DND-41 (cell line): ENCODE data around the gene MAML3.

Experiments used
- ATAC-seq: fragments of 200-7000 bp; cut with Tn5 transposase; 3 replicates; pipeline ENCODE4 v1.9.1; 2021; ENCODE audit warnings: low read depth; ENCODE audit not compliant: insufficient read depth
- DNase-seq: peaks from one replicate; pipeline ENCODE4 v3.0.0-alpha.2; 2020
- H2AFZ ChIP-seq: 2 replicates; pipeline ENCODE4 v1.6.0; 2012; ENCODE audit warnings: low read depth, low read length
- H3K27ac ChIP-seq: 2 replicates; pipeline ENCODE4 v1.5.1; 2012; ENCODE audit warnings: low read length, inconsistent platforms
- H3K27me3 ChIP-seq: fragments of 200-600 bp; sonication (generic); 2 replicates; pipeline ENCODE4 v1.6.0; 2012; ENCODE audit warnings: low read length, mild to moderate bottlenecking, inconsistent platforms; ENCODE audit not compliant: insufficient read depth, poor library complexity
- H3K36me3 ChIP-seq: 2 replicates; pipeline ENCODE4 v1.5.1; 2012; ENCODE audit warnings: low read length, inconsistent platforms; ENCODE audit not compliant: insufficient read depth
- H3K4me1 ChIP-seq: 2 replicates; pipeline ENCODE4 v1.5.1; 2012; ENCODE audit warnings: mild to moderate bottlenecking, low read length; ENCODE audit not compliant: insufficient read depth
- H3K4me2 ChIP-seq: 2 replicates; pipeline ENCODE4 v1.6.0; 2012; ENCODE audit warnings: mild to moderate bottlenecking, moderate library complexity, low read length, inconsistent platforms; ENCODE audit not compliant: insufficient read depth
- H3K4me3 ChIP-seq, 2 experiments: fragments of 200-600 bp in 1 of 2; shearing (Covaris generic) in 1 of 2; 2 replicates each; pipeline ENCODE4 v1.5.1; 2012 to 2016; ENCODE audit warnings: inconsistent platforms in 2 of 2, low read length in 2 of 2, mild to moderate bottlenecking in 2 of 2, low read depth in 1 of 2, moderate library complexity in 1 of 2
- H3K79me2 ChIP-seq: 2 replicates; pipeline ENCODE4 v1.6.0; 2012; ENCODE audit warnings: low read length, inconsistent platforms; ENCODE audit not compliant: insufficient read depth
- H3K9ac ChIP-seq: 2 replicates; pipeline ENCODE4 v1.6.0; 2012; ENCODE audit warnings: low read depth, mild to moderate bottlenecking, inconsistent platforms, low read length, moderate library complexity
- H3K9me3 ChIP-seq: 2 replicates; pipeline ENCODE4 v1.5.1; 2012; ENCODE audit warnings: low read length, moderate library complexity, mild to moderate bottlenecking, inconsistent platforms; ENCODE audit not compliant: insufficient read depth, severe bottlenecking
- H4K20me1 ChIP-seq: 2 replicates; pipeline ENCODE4 v1.6.0; 2012; ENCODE audit warnings: low read length; ENCODE audit not compliant: insufficient read depth
- CTCF ChIP-seq: IDR thresholded peaks from 2 replicates; pipeline ENCODE4 v1.5.1; 2012; ENCODE audit warnings: borderline replicate concordance, low read length, moderate library complexity, mild to moderate bottlenecking; ENCODE audit not compliant: poor library complexity, severe bottlenecking; ENCODE audit errors: extremely low read depth
- EZH2 ChIP-seq: IDR thresholded peaks from 3 replicates; pipeline ENCODE4 v1.6.1; 2012; ENCODE audit warnings: borderline replicate concordance, low read depth, mild to moderate bottlenecking, moderate library complexity, low read length, inconsistent platforms; ENCODE audit not compliant: severe bottlenecking

Gene MAML3

GRCh38 chr4:139851639-139852038 is 302.3 kb downstream of the MAML3 start:
- no peak for ATAC-seq
- Histone ChIP-seq H3K4me1 (peaks cover 16% of the 10 kb centered on the region), H3K4me2 (no peak overlapping the region), H3K9ac (no peak overlapping the region), H3K79me2 (no peaks in the 10 kb centered on the region), H2AFZ (no peak overlapping the region), H3K36me3 (no peaks in the 10 kb centered on the region), H4K20me1 (no peaks in the 10 kb centered on the region), H3K4me3 (no peak overlapping the region), H3K27me3 (no peaks in the 10 kb centered on the region), H3K9me3 (no peaks in the 10 kb centered on the region), H3K27ac (no peak overlapping the region)
- no peak for DNase-seq
- TF ChIP-seq EZH2: no peak

DNA sequence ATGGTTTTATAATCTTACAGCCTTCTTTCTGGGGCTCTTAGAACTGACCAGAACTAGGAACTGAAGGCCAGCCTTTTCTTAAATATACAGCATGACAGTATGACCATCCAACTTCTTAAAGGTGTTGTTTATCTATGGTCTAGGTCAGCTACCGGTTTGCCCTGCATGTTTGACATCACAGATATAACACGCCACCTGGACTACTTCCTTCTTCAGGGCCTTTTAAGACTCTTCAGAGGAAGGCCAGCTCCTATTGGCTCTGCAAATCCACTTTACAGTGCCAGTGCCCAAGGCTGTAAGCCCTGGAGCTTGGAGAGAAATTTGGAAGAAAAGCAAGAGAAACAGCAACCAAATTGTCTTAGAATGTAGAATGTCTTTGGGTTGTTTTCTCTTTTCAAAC is 302.9 kb downstream of the MAML3 start:
- Histone ChIP-seq H3K79me2 (no peaks in the 10 kb centered on the region), H3K4me3 (no peak overlapping the region), H3K9ac (no peak overlapping the region), H3K9me3 (no peaks in the 10 kb centered on the region), H3K4me1 (peaks cover 11% of the 10 kb centered on the region), H3K4me2 (no peak overlapping the region), H3K27ac (no peak overlapping the region), H4K20me1 (no peaks in the 10 kb centered on the region), H3K27me3 (no peaks in the 10 kb centered on the region), H2AFZ (no peak overlapping the region), H3K36me3 (no peaks in the 10 kb centered on the region)
- no peak for TF ChIP-seq EZH2
- no peak for TF ChIP-seq CTCF
- DNase-seq (no peak), ATAC-seq (no peak)

- H3K79me2 ChIP-seq: no peaks in the 10 kb centered on the region
- H3K9me3 ChIP-seq: no peaks in the 10 kb centered on the region
- DNase-seq: no peak
- no peaks in the 10 kb centered on the region for H4K20me1 ChIP-seq
- ATAC-seq: no peak
- H3K4me1 ChIP-seq: peaks cover 4% of the 10 kb centered on the region; the same call in 1 of the 2 replicates
- H2AFZ ChIP-seq: no peak overlapping the region
- no peak overlapping the region for H3K27ac ChIP-seq
- no peaks in the 10 kb centered on the region for H3K36me3 ChIP-seq
- no peak overlapping the region for H3K9ac ChIP-seq
- no peak overlapping the region for H3K4me3 ChIP-seq
- H3K4me2 ChIP-seq: no peak overlapping the region
- TF ChIP-seq CTCF (no peak), EZH2 (no peak)
- H3K27me3 ChIP-seq: no peaks in the 10 kb centered on the region
Measured at GRCh38 chr4:139849219-139849618, 304.8 kb downstream of the MAML3 start.

DNA sequence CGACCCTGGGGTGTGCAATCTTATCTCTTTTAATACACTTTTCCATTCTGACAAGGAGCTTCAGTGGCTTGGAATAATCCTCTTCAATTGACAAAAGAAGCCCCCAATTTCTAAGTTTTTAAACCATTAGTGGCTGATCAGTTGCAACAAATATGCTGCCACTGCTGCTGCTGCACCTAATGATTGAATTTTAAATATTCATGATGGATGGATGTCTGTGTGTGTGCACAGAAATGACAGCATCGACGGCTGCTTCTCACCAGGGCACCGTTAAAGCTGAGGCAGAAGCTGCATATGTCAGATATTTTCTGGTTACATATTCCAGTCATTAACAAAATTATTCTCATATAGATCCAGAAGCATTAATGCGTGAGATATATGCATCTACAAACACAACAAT is 306.0 kb downstream of the MAML3 start:
- no peak overlapping the region for H3K4me3 ChIP-seq
- no peak overlapping the region for H3K9ac ChIP-seq
- no peak for DNase-seq

More for the DNA sequence above, 306.0 kb downstream of the MAML3 start:
- ATAC-seq: no peak
- H3K27ac ChIP-seq: no peak overlapping the region
- H3K4me2 ChIP-seq: no peak overlapping the region
- H3K27me3 ChIP-seq: no peaks in the 10 kb centered on the region
- H3K79me2 ChIP-seq: no peaks in the 10 kb centered on the region
- H2AFZ ChIP-seq: no peak overlapping the region
- H4K20me1 ChIP-seq: no peaks in the 10 kb centered on the region
- TF ChIP-seq CTCF (no peak), EZH2 (no peak)
- no peaks in the 10 kb centered on the region for H3K36me3 ChIP-seq
- peaks cover 4% of the 10 kb centered on the region; the same call in 1 of the 2 replicates for H3K4me1 ChIP-seq
- no peaks in the 10 kb centered on the region for H3K9me3 ChIP-seq
